PC-9 (cell line): ENCODE data around the gene IRF4.

Experiments
- EZH2 ChIP-seq: fragments of 200-600 bp; sonication (generic); IDR thresholded peaks from 2 replicates; pipeline ENCODE4 v1.8.0; 2017; ENCODE audit warnings: antibody characterized with exemption, low read depth
- TF ChIP-seq, protein P1 (sequence below): fragments of 200-600 bp; sonication (generic); conservative IDR thresholded peaks from 2 replicates; pipeline ENCODE4 v1.6.1; 2017; ENCODE audit warnings: mixed run types, antibody characterized with exemption, mild to moderate bottlenecking, moderate library complexity

DNA sequence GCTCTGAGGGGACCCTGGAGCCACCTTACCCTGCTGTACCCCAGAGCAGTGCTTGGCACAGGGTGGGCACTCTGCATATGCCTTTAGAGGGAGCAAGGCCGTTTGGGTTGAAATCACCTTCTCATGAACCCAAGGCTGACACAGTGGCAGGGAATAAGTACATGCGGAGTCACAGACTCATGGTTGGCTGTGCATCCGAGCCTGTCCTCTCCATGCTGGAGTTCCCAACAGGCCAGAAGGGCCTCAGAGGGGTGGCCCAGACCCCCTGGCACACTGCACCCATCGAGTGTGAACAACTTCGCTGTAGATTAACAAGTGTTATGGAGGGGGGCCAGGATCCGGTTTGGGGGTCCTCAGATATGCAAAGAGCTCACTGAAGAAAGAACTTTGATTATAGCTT lies 21.0 kb upstream of the IRF4 start:
- TF ChIP-seq, protein P1, sequence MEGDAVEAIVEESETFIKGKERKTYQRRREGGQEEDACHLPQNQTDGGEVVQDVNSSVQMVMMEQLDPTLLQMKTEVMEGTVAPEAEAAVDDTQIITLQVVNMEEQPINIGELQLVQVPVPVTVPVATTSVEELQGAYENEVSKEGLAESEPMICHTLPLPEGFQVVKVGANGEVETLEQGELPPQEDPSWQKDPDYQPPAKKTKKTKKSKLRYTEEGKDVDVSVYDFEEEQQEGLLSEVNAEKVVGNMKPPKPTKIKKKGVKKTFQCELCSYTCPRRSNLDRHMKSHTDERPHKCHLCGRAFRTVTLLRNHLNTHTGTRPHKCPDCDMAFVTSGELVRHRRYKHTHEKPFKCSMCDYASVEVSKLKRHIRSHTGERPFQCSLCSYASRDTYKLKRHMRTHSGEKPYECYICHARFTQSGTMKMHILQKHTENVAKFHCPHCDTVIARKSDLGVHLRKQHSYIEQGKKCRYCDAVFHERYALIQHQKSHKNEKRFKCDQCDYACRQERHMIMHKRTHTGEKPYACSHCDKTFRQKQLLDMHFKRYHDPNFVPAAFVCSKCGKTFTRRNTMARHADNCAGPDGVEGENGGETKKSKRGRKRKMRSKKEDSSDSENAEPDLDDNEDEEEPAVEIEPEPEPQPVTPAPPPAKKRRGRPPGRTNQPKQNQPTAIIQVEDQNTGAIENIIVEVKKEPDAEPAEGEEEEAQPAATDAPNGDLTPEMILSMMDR = no peak
- no peak for TF ChIP-seq EZH2
